ENCODE data around the gene PSD4.

GRCh38 chr2:113142290-113142689, 31.5 kb upstream of the PSD4 start:
- TF ChIP-seq CTCF (IDR thresholded peaks at IDR 0.05; ENCODE audit: low read length) (no peak), EZH2 (optimal IDR thresholded peaks at IDR 0.05; ENCODE audit: low read depth, low read length) (no peak)
